Choroid plexus epithelial cell (primary cell): ENCODE data around the gene EIF1AD.
"Not testable (repeated sequence)": the region's sequence is repeated elsewhere in the genome, so short reads cannot be mapped to it uniquely, and the experiment has no call there.

Source experiments
- DNase-seq: peaks from one replicate; pipeline ENCODE4 v3.0.0-alpha.2; 2010; ENCODE audit warnings: low read depth
- H3K4me3 ChIP-seq: 2 replicates; pipeline ENCODE4 v1.5.1; 2011; ENCODE audit warnings: low read depth, mild to moderate bottlenecking, control low read depth, low read length, moderate library complexity
- TF ChIP-seq, protein P1 (sequence below): conservative IDR thresholded peaks from 2 replicates; pipeline ENCODE4 v1.5.1; 2011; ENCODE audit warnings: low read depth, mild to moderate bottlenecking, control low read depth, inconsistent platforms, low read length, moderate library complexity

EIF1AD gene

DNA sequence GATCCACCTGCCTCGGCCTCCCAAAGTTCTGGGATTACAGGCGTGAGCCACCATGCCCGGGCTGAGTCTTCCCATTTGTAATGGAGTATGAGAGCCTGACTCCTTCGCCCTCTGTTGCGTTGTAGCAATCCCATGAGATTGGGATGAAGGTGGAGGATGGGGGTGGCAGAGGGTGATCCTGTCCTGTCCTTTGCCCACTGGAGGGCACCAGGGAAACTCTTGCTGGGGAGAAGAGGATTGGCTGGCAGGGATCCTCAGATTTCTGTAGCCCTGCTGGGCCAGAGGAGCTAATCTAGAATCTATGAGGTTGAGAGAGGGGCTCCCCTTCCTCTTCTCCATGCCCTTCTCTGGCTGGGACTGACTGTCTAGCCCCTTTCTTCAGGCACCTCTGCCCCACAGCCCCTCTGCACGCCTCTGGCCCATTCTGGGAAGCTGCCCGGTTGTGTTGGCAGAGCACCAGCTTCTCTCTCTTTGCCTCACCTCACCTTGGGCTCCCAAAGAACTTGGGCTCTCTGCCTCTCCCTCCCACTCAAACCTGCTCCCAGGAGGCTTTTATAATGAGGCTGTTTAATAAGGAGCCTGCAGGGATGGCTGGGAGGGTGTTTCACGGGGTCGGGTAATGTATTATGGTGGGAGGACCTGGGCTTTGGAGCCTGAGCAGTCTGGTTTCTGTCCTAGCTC, 33.8 kb upstream of the EIF1AD start:
- no peak overlapping the region for H3K4me3 ChIP-seq
- DNase-seq: no peak
- TF ChIP-seq, protein P1, sequence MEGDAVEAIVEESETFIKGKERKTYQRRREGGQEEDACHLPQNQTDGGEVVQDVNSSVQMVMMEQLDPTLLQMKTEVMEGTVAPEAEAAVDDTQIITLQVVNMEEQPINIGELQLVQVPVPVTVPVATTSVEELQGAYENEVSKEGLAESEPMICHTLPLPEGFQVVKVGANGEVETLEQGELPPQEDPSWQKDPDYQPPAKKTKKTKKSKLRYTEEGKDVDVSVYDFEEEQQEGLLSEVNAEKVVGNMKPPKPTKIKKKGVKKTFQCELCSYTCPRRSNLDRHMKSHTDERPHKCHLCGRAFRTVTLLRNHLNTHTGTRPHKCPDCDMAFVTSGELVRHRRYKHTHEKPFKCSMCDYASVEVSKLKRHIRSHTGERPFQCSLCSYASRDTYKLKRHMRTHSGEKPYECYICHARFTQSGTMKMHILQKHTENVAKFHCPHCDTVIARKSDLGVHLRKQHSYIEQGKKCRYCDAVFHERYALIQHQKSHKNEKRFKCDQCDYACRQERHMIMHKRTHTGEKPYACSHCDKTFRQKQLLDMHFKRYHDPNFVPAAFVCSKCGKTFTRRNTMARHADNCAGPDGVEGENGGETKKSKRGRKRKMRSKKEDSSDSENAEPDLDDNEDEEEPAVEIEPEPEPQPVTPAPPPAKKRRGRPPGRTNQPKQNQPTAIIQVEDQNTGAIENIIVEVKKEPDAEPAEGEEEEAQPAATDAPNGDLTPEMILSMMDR: no peak

DNA sequence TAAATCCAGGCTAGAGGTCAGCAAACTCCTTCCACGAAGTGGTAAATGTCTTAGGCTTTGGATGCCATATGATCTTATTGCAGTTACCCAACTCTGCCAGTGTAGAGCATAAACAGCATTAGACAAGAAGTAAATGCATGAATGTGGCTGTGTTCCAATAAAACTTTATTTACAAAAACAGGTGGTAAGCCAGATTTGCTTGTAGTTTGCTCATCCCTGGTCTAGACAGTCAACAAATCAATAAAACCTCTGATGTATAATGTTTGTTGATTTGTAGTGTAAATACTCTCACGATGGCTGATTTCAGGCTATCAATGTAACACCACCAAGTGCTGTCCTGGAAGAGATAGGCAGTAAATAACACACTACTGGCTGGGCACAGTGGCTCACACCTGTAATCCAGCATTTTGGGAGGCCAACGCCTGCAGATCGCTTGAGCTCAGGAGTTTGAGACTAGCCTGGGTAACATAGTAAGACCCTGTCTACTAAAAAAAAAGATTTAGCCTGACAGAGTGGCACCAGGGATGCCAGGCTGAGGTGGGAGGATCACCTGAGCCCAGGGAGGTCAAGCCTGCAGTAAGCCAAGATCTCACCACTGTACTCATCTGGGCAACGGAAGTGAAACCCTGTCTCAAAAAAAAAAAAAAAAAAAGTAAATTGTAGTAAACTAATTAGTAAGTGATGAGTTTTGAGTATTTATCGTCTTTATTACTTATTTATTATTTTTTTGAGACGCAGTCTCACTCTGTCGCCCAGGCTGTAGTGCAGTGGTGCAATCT, 31.2 kb upstream of the EIF1AD start:
- no peak for DNase-seq
- H3K4me3 ChIP-seq: no peak overlapping the region
- TF ChIP-seq, protein P1: no peak

- TF ChIP-seq, protein P1: no peak
- no peak within 1 kb of the TSS for H3K4me3 ChIP-seq
- DNase-seq: no peak
Observed at GRCh38 chr11:66026017-66026529, 24.1 kb upstream of the EIF1AD start, which contains the start of gene CATSPER1. CATSPER1 (minus strand) TSS chr11:66026479; CDS start chr11:66026379, 100 bp downstream.

DNA sequence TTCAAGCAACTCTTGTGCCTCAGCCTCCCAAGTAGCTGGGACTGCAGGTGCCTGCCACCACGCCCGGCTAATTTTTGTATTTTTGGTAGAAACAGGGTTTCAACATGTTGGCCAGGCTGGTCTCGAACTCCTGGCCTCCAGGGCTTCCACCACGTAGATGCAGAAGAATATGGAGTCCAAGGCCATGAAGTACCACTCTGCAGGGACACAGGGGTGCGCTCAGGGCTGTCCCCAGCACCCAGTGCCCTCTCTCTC, 21.2 kb upstream of the EIF1AD start:
- not testable (repeated sequence) for DNase-seq, H3K4me3 ChIP-seq

- peak; percentile 56 for DNase-seq
- H3K4me3 ChIP-seq: peak overlapping the region; percentile 20
- TF ChIP-seq, protein P1: peak; percentile 86
Observed at GRCh38 chr11:66022401-66023185, 20.6 kb upstream of the EIF1AD start.

GRCh38 chr11:66020618-66021357, 18.8 kb upstream of the EIF1AD start:
- no peak overlapping the region for H3K4me3 ChIP-seq
- TF ChIP-seq, protein P1: no peak
- DNase-seq: peak; percentile 47
